Hippocampal formation (tissue), 2 donors: Measurements from ENCODE around the gene RNF19B.

ENCODE experiments used
- DNase-seq, 2 donors: peaks; one replicate each; lab custom pipeline; 2025; lab: John Stamatoyannopoulos, UW

RNF19B gene

GRCh38 chr1:32966900-32967299 is 2.3 kb upstream of the RNF19B start:
- DNase-seq, result no peak

GRCh38 chr1:32965251-32965747 is 690 bp upstream of the RNF19B start:
- no peak for DNase-seq

- no peak for DNase-seq
Observed at GRCh38 chr1:32963746-32964460, 706 bp downstream of the RNF19B start.

DNA sequence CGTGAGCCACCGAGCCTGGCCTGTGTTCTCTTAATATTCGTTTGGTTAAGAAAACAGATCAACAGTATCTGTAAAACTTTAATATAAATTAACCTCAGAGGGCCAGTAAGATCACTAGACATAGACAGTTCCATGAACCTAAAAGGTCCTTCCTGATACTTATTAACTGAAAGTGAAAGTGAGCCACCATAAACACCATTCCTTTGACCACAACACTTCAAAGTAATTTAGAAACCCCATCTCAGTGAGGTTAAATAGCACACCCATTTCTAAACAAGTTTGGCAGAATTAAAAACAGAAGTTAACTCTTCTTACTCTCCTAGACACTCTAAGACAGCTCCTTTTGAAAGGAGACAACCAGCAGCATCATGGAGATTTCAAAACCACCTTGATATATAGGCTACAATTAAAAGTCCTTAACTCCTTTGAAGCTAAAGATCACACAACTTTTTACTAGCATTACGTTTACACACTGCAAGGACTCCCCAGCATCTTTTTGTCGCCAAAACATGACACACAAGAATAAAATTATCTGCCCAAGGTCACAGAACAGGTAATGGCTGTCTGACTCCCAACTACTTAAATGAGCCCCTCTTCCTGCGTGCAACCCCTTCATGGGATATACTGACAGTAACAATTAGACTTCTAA is 2.2 kb downstream of the RNF19B start:
- no peak for DNase-seq

DNA sequence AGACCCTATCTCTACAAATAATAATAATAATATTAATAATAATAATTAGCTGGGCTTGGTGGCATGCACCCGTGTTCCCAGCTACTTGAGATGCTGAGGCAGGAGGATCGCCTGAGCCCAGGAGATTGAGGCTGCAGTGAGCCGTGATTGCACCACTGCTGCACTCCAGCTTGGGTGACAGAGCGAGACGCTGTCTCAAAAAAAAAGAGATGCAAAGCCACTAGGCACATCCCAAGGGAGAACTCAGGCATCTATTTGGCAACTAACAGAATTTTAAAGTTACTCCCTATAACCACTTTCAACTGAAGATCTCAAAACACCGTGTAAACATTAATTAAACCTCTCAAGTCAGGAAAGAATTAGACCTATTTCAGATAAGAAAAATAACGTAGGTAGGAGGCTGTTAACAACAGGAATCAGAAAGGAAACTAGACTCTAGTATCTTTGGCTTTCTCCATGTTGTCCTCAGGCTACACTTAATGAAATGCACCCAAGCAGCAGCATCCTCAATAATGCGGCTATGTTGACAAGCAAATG is 3.7 kb downstream of the RNF19B start:
- DNase-seq, result no peak

- no peak for DNase-seq
Observed at GRCh38 chr1:32960342-32960741, 4.3 kb downstream of the RNF19B start.

GRCh38 chr1:32958827-32959226 is 5.8 kb downstream of the RNF19B start:
- DNase-seq, result no peak

GRCh38 chr1:32957017-32957416 is 7.6 kb downstream of the RNF19B start:
- no peak for DNase-seq

- DNase-seq, result no peak
Observed at GRCh38 chr1:32954168-32954567, 10.4 kb downstream of the RNF19B start.

GRCh38 chr1:32953495-32953894 is 11.1 kb downstream of the RNF19B start:
- no peak for DNase-seq

DNA sequence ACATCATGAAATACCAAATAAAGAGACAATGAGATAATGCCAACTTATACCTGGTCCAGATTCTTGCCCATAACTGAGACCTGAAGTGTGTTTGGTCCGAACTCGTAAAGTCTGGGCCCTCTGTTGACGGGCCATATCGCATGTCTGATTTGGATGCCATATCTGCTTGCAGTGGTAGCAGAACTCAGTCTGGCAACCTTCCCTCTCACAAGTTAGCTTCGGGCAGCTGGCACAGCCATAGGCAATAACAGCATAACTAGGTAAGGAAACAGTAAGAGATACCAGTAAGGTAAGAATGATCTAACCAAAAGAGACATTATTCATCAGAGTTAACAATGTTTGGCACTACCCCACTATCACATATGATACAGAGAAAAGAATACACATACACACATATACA is 15.1 kb downstream of the RNF19B start:
- DNase-seq, result no peak

DNA sequence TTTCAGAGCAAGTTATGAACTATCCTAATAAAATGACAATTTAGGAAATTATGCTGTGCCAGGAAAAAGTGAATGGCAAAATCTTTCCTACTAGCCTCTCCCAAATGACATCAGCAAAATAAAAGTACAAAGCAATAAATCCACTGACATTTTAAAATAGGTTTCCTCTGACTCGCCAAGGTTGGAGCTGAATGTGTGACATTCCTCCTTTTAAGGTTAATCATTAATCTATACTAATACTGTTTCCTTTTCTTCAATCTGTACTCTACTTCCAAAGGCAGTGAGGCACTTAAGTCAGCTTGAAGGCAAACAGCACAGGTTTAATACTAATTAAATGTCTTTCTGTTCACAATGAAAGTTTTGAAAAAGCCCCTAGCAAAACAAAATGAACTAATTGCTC is 15.7 kb downstream of the RNF19B start:
- DNase-seq, result no peak

DNA sequence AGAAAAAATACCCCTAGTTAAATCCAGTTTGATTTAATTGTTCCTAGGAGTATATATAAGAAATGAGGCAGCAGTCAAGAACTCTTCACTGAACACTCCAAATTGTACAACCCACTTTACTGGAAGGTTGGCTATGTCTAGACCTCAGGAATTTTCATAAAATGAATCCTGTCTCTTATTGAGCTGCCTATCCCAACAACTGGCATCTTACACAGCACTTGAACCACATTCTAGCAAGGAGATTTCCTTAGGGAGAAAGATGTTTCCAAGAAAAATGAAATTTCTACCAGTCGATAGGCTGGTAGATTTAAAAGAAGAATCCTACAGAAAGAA is 16.3 kb downstream of the RNF19B start:
- DNase-seq, result no peak

DNA sequence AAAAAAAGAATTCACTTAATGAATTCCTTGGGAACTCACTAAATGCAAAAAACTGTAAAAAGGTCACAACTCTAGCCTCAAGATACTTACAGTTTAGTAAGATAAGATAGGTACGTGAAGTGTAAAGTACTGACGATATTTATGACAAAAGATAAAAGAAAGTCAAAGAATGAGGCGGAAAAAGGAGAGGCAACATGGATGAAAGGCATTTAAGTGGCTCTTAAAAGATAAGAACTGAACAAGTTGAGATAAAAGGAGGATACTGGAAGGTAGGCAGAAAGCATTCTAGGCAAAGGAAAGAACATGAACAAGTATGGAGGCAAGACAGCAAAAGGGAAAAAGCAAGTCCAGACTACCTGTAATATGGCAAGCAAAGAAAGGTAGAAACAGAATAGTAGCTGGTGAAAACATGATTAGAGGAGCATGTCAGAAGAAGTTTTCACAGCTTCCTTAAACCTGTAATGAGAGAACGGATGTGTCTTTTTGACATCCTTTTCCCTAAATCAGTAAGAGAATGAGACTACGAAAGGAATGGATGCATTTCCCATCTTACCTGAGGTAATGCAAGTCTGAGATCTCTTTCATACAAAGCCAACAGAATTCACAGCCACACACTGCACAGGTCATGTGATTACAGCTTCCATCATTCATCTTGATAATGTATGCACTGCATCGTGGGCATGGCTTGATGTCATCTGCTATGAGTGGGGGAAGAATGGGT is 16.8 kb downstream of the RNF19B start:
- DNase-seq, result no peak

- no peak for DNase-seq
Observed at GRCh38 chr1:32946413-32946812, 18.2 kb downstream of the RNF19B start.

DNA sequence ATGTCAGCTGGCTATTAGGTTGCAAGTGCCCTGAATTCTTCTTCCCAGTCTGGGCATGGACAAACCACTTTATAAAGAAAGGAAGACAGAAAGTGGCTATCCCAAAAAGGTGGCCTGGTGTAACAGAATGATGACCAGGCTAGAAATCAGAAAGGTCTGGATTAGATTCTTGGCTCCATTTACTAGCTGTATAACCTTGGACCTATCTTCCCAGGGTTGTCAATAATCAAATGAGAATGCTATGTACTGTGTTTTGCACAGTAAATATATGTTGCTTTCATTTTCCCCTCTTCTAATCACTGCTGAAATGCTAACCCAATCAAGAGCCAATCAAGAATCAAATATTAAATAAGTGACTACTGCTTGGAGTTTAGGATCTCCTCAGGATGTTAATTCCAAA is 20.4 kb downstream of the RNF19B start:
- no peak for DNase-seq

- no peak for DNase-seq
Observed at GRCh38 chr1:32939655-32940371, 24.8 kb downstream of the RNF19B start.

GRCh38 chr1:32937061-32937460 is 27.5 kb downstream of the RNF19B start:
- DNase-seq, result no peak

- no peak for DNase-seq
Observed at GRCh38 chr1:32934535-32934934, 30.1 kb downstream of the RNF19B start.

GRCh38 chr1:32933742-32934322 is 30.8 kb downstream of the RNF19B start:
- DNase-seq, result no peak

DNA sequence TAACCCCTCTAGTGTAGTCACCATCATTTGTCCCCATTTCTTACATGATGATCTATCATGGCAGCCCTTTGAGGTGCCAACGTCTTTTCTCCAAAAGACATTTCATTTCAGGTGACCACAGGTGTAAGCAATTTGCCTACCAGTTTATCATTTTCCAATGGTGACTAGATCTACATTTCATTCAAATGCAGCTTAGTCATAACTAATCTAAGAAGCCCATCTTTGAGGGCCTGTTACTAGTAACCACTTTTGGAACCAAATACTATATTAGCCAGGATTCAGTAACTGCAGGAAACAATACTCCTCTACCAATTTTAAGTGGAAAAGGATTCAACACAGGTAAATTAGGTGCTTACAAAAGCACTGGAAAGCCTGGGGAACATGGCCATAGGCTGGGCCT is 32.8 kb downstream of the RNF19B start:
- DNase-seq, result no peak

DNA sequence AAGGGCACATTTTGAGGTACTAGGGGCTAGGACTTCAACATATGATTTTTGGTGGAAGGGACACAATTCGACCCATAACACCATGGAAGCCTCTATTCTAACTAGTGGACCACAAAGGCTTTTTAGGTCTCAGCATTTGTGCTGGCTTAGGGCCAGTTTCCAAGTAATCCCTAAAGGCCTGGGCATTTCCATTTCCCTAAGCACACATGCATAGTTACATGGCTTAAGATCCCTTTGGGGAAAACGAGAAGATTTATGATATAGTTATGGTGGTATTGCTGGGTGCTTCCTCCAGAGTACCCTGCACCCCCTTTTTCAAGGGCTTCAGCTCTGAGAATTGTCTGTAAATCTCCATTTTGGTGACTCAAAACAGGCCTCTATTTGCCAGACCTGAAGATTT is 35.2 kb downstream of the RNF19B start:
- no peak for DNase-seq
